GM18511 (cell line): Measurements from ENCODE around the gene IMP4.
A peak's percentile ranks its signal among the peaks of the same experiment; 100 is the strongest.

Source experiments
- ATAC-seq: cut with Tn5 transposase; IDR thresholded peaks from one replicate; pipeline ENCODE4 v1.9.1; 2021; ENCODE audit warnings: mild to moderate bottlenecking, moderate library complexity; ENCODE audit not compliant: unreplicated experiment

Gene IMP4

DNA sequence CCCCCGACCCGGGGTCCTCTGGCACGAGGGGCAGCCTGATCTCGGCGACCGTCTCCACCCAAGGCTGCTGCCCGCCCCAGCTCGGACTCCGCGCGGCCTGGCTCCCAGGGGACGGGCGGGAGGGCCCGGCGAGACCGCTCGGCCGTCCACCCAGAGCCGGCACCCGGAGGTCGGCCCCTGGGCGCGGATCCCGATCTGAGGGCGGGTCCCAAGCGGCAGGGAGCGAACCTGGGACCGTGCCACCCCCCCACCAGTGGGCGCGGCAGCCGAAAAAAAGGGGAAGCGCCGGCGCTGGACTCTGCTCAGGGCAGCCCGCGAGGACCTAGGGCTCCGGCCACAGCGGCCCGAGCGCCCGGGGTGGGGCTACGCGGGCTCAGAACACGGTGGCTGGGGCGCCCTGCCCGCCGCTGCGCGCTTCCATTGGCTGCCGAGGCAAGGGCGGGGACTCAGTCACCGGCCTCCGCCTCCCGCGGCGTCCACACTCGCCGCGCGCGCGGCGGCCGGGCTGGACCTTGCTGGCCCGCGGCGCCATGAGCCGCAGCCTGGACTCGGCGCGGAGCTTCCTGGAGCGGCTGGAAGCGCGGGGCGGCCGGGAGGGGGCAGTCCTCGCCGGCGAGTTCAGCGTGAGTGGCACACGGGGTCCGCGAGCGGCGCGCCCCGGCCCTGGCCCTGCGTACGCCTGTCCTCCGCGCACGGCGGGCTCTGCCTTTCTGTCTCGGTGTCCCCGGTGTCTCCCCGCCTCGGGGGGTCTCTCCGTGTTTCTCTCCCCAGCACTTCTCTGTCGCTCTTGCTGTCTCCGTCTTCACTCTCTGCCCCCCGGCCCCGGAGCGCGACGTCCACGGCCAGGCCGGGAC lies 13.1 kb downstream of the IMP4 start, which contains the start of gene PTPN18:
TSS of gene PTPN18 (plus strand) at position 479 of the 854 bp plus-strand sequence. CDS start at position 531, 52 bp downstream.
- peak; percentile 86 for ATAC-seq

GRCh38 chr2:130357864-130358263 lies 15.2 kb downstream of the IMP4 start:
- ATAC-seq = no peak

GRCh38 chr2:130358420-130359350 lies 16.0 kb downstream of the IMP4 start:
- no peak for ATAC-seq

DNA sequence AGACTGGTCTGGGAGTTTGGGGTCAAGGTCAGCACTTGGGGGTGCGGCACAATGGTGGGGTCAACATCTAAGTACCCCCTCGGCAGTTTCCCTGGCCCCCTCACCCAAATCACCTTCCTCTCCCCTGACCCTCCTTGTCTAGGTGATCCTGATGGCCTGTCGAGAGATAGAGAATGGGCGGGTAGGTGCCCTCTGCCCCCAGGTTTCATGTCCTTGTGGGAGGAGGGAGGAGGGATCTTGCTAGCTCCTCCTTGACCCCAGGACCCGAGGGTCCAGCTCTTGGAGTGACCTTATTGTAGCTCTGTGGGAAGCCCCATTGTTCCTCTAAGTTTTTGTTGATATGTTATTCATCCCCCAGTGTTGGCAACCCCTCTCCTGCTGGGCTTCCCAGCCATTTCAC lies 16.8 kb downstream of the IMP4 start:
- no peak for ATAC-seq

DNA sequence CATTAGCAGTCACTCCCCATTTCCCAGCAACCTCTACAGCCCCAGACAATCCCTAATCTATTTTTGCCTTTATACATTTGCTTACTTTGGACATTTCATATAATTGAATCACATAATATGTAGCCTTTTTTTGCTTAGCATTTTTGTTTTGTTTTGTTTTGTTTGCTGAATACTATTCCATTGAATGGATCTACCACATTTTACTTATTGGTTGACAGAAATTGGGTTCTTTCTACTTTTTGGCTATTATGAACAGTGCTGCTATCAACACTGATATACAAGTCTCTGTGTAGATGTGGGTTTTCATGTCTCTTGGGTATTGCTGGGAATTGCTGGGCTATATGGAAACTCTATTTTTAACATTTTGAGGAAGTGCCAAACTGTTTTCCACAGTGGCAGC lies 20.8 kb downstream of the IMP4 start:
- no peak for ATAC-seq

DNA sequence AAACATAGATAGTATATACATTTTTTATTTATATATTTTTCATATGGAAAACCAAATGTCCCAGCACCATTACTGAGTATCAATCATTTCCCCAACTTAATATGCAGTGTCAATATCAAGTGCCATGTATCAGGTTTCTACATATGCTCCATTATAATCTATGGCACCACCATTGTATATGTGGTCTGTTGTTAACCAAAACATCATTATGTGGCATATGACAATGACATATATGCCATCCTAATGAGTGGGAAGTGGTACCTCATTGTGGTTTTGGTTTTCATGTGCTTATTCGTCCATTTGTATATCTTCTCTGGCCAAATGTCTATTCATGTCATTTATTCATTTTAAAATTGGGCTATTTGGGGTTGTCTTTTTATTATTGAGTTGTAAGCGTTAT lies 22.4 kb downstream of the IMP4 start:
- ATAC-seq = no peak

DNA sequence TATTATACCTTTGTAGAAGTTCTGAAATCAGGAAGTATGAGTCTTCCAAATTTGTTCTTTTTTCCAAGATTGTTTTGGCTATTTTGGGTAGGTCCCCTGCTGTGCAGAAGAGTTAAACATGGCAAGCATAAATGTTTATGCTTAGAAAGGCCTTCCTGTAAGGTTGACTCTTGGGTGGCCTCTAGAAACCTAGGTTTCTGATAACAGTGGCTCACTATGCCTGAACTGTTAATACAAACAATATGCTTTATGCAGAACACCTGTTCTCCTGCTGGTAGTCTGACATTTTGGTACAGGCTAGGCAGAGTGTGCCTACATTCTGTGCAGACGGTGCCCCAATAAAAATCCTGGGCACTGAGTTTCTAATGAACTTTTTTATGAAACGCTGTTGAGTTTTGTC lies 23.3 kb downstream of the IMP4 start:
- no peak for ATAC-seq

GRCh38 chr2:130366720-130367119 lies 24.0 kb downstream of the IMP4 start:
- ATAC-seq = no peak

DNA sequence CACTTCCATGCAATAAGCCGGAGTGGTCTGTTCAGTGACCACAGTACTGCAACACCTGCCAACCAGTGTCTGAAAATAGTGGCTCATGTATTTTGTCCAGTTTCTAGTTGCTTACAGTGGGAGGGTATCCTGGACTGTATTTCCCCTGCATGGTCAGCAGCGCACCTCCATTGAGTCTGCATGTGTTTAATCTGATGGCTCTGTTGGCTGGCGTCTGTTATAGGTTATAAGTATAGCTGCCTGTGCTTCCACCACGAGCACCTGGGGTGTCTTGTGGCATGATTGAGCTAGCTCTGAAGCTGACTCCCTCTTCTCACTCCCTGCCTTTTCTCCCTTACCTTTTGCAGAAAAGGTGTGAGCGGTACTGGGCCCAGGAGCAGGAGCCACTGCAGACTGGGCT lies 26.1 kb downstream of the IMP4 start:
- ATAC-seq = no peak

GRCh38 chr2:130369311-130369964 lies 26.7 kb downstream of the IMP4 start:
- ATAC-seq = no peak

DNA sequence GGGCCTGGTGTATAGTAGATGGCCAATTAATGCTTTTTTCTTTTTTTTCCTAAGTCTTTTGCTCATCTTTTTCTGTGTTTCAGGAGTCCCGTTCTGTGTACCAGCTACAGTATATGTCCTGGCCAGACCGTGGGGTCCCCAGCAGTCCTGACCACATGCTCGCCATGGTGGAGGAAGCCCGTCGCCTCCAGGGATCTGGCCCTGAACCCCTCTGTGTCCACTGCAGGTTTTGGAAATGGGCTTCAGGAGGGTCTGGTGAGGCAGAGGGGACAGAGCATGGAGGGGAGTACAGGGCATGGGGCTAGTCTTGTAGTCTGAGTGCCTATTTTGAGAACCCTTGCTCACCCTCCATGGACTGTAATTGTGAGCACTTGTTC lies 27.3 kb downstream of the IMP4 start:
- ATAC-seq = no peak

DNA sequence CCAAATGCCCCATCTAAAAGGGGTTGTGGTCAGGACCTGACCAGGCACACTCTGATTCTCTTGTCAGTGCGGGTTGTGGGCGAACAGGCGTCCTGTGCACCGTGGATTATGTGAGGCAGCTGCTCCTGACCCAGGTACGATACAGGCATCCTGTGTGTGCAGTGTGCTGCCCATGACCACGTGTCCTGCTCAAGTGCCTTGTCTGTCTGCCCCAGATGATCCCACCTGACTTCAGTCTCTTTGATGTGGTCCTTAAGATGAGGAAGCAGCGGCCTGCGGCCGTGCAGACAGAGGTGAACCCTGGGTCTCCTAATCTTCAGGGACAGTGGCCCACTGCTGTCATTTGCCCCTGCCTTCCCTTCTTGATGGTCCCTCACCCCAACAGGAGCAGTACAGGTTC lies 27.8 kb downstream of the IMP4 start:
- ATAC-seq = no peak

DNA sequence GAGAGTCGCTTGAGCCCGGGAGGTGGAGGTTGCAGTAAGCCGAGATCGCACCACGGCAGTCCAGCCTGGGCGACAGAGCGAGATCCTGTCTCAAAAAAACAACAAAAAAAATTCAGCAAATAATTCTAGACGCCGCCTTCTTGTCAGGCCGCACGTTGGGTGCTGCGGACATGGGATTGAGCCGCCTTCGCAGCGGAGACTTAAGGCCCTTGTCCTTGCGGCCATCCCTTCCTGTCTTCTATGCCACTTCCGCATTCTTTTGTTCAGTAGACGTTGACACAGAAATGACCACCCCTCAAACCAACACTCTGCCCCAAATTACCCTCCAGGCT lies 29.0 kb downstream of the IMP4 start:
- ATAC-seq = peak; percentile 40

GRCh38 chr2:130372055-130372832 lies 29.5 kb downstream of the IMP4 start:
- peak; percentile 78 for ATAC-seq

DNA sequence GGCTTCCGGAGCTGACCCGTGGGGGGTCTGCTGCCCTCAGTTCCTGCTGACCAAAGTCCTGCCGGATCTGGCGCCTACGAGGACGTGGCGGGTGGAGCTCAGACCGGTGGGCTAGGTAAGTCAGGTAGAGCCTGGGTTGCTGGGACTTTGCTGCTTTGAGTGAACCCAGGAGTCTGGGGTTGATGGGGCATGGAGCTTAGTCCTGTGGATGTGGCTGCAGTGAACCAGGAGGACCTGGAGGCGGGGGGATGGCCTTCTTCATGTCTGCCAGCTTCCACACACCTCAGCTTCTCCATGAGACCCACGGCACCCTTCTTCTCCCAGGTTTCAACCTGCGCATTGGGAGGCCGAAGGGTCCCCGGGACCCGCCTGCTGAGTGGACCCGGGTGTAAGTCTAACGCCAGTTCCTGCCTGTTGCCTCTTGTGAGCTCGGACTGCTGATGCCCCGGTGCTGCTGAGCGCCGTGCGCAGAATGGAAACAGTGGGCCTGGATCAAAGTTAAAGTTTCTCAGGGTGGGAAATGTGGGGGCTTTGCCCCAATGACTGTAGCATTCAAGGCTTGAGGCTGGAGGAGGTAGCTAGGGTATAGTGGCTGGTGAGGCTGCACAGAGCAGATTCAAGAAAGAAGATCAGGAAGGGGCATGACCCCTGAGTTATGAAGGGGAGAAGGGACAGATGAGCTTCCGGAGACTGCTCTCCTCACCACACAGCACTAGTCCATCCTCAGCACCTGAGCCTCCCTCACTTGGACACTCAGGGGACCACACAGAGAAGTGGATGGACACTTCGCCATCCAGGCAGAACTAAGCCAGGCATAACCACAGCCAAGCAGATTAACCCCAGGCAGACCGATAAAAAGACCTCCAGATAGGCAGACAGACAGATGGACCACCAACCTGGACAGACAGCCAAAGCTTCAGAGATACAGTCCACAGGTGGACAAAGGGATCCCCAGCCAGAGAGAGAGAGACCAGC lies 30.4 kb downstream of the IMP4 start:
- ATAC-seq = peak; percentile 3

- no peak for ATAC-seq
Measured at GRCh38 chr2:130373808-130374365, 31.2 kb downstream of the IMP4 start.

- ATAC-seq = no peak
Measured at GRCh38 chr2:130374587-130375290, 32.0 kb downstream of the IMP4 start.
